D721Med (cell line): ENCODE measurements around the gene CNTN2.
A peak's percentile ranks its signal among the peaks of the same experiment; 100 is the strongest.

ENCODE experiments used
- DNase-seq: peaks from one replicate; pipeline ENCODE4 v3.0.0; 2011; ENCODE audit warnings: low spot score; ENCODE audit not compliant: insufficient read length
- FAIRE-seq: peaks from 2 replicates; lab custom pipeline; 2011; peaks lifted over from hg19 to GRCh38; lab: Jason Lieb, UNC
- CTCF ChIP-seq: IDR thresholded peaks from 2 replicates; pipeline ENCODE4 v1.5.1; 2012; ENCODE audit warnings: mild to moderate bottlenecking, control low read depth; ENCODE audit not compliant: insufficient read depth; ENCODE audit errors: missing control alignments

CNTN2 gene

GRCh38 chr1:205030241-205030640 is 12.8 kb upstream of the CNTN2 start:
- no peak for TF ChIP-seq CTCF
- no peak for FAIRE-seq
- no peak for DNase-seq

GRCh38 chr1:205030896-205031295 is 12.1 kb upstream of the CNTN2 start:
- no peak for TF ChIP-seq CTCF
- peak; percentile 94 for DNase-seq
- FAIRE-seq = no peak

GRCh38 chr1:205032508-205032907 is 10.5 kb upstream of the CNTN2 start:
- FAIRE-seq (no peak), DNase-seq (no peak)
- no peak for TF ChIP-seq CTCF

- DNase-seq (no peak), FAIRE-seq (no peak)
- no peak for TF ChIP-seq CTCF
Observed at GRCh38 chr1:205037539-205037938, 5.5 kb upstream of the CNTN2 start.

GRCh38 chr1:205038132-205038786 is 4.8 kb upstream of the CNTN2 start:
- DNase-seq (no peak), FAIRE-seq (no peak)
- TF ChIP-seq CTCF = no peak

GRCh38 chr1:205041001-205041715 is 1.9 kb upstream of the CNTN2 start:
- no peak for DNase-seq
- FAIRE-seq = no peak
- no peak for TF ChIP-seq CTCF
